H9 (cell line): Measurements from ENCODE around the gene TRANK1. TPM values are rescaled to one million over a fixed set of nuclear protein-coding genes. Genes with fewer than 3 reads are reported as not detected.

ENCODE experiments used
- DNase-seq: peaks from one replicate; pipeline ENCODE4 v3.0.0-alpha.2; 2017
- H2AFZ ChIP-seq: one replicate; pipeline ENCODE4 v1.6.1; 2013; ENCODE audit warnings: mild to moderate bottlenecking, low read length, control low read depth, moderate library complexity
- H2AK5ac ChIP-seq: 2 replicates; pipeline ENCODE4 v1.6.1; 2013; ENCODE audit warnings: low read length, control low read depth, mixed read lengths; ENCODE audit not compliant: insufficient read length
- H2BK120ac ChIP-seq: one replicate; pipeline ENCODE4 v1.6.1; 2013; ENCODE audit warnings: low read depth, mild to moderate bottlenecking, low read length, control low read depth, inconsistent platforms; ENCODE audit not compliant: poor library complexity, severe bottlenecking
- H2BK12ac ChIP-seq: 2 replicates; pipeline ENCODE4 v1.6.1; 2013; ENCODE audit warnings: low read length, control low read depth, mixed read lengths, low read depth; ENCODE audit not compliant: insufficient read length
- H2BK15ac ChIP-seq: 2 replicates; pipeline ENCODE4 v1.6.1; 2013; ENCODE audit warnings: low read depth, low read length, control low read depth
- H2BK20ac ChIP-seq: one replicate; pipeline ENCODE4 v1.6.1; 2013; ENCODE audit warnings: low read depth, mild to moderate bottlenecking, low read length, control low read depth, inconsistent platforms; ENCODE audit not compliant: poor library complexity, severe bottlenecking
- H2BK5ac ChIP-seq: 2 replicates; pipeline ENCODE4 v1.6.1; 2013; ENCODE audit warnings: low read length, control low read depth, mixed read lengths; ENCODE audit not compliant: insufficient read length
- H3K14ac ChIP-seq: 2 replicates; pipeline ENCODE4 v1.6.1; 2013; ENCODE audit warnings: low read length, control low read depth; ENCODE audit not compliant: insufficient read depth
- H3K18ac ChIP-seq: 2 replicates; pipeline ENCODE4 v1.6.1; 2013; ENCODE audit warnings: low read depth, mild to moderate bottlenecking, mixed read lengths, low read length, control low read depth; ENCODE audit not compliant: insufficient read length
- H3K23ac ChIP-seq: 2 replicates; pipeline ENCODE4 v1.6.1; 2013; ENCODE audit warnings: low read length, control low read depth, mixed read lengths, low read depth; ENCODE audit not compliant: insufficient read length
- H3K23me2 ChIP-seq: 2 replicates; pipeline ENCODE4 v1.6.1; 2013; ENCODE audit warnings: low read depth, mild to moderate bottlenecking, mixed read lengths, low read length, control low read depth; ENCODE audit not compliant: insufficient read length, poor library complexity, severe bottlenecking
- H3K27ac ChIP-seq: 2 replicates; pipeline ENCODE4 v1.5.1; 2013; ENCODE audit warnings: low read length, control low read depth, mixed read lengths, low read depth; ENCODE audit not compliant: insufficient read length
- H3K27me3 ChIP-seq: 2 replicates; pipeline ENCODE4 v1.6.1; 2013; ENCODE audit warnings: low read length, control low read depth, inconsistent platforms; ENCODE audit not compliant: insufficient read depth
- H3K4ac ChIP-seq: 2 replicates; pipeline ENCODE4 v1.6.1; 2013; ENCODE audit warnings: low read depth, mild to moderate bottlenecking, control low read depth, inconsistent platforms, low read length, moderate library complexity
- H3K4me1 ChIP-seq: 2 replicates; pipeline ENCODE4 v1.6.1; 2013; ENCODE audit warnings: low read length, control low read depth, inconsistent platforms; ENCODE audit not compliant: insufficient read depth
- H3K4me2 ChIP-seq: 2 replicates; pipeline ENCODE4 v1.6.1; 2013; ENCODE audit warnings: low read length, control low read depth, mixed read lengths; ENCODE audit not compliant: insufficient read length, insufficient read depth
- H3K56ac ChIP-seq: 2 replicates; pipeline ENCODE4 v1.6.1; 2013; ENCODE audit warnings: low read depth, mild to moderate bottlenecking, mixed read lengths, low read length, control low read depth; ENCODE audit not compliant: insufficient read length
- H3K79me1 ChIP-seq: 2 replicates; pipeline ENCODE4 v1.6.1; 2013; ENCODE audit warnings: low read depth, mild to moderate bottlenecking, moderate library complexity, low read length, control low read depth, inconsistent platforms; ENCODE audit not compliant: insufficient read depth, poor library complexity, severe bottlenecking
- H3K79me2 ChIP-seq: 2 replicates; pipeline ENCODE4 v1.6.1; 2013; ENCODE audit warnings: low read length, control low read depth, inconsistent platforms; ENCODE audit not compliant: insufficient read depth
- H3K9ac ChIP-seq: 2 replicates; pipeline ENCODE4 v1.6.1; 2013; ENCODE audit warnings: low read length, control low read depth, mixed read lengths; ENCODE audit not compliant: insufficient read length; ENCODE audit errors: extremely low read depth
- H3K9me3 ChIP-seq: one replicate; pipeline ENCODE4 v1.6.1; 2013; ENCODE audit warnings: low read depth, low read length, inconsistent platforms; ENCODE audit not compliant: control insufficient read depth
- H3T11ph ChIP-seq: one replicate; pipeline ENCODE4 v1.6.1; 2013; ENCODE audit warnings: mild to moderate bottlenecking, low read length, control low read depth, inconsistent platforms
- H4K20me1 ChIP-seq: one replicate; pipeline ENCODE4 v1.6.1; 2013; ENCODE audit not compliant: control insufficient read depth, insufficient read length, insufficient read depth
- H4K5ac ChIP-seq: 2 replicates; pipeline ENCODE4 v1.6.1; 2013; ENCODE audit warnings: low read depth, mild to moderate bottlenecking, mixed read lengths, low read length, control low read depth; ENCODE audit not compliant: insufficient read length
- H4K8ac ChIP-seq: replicated peaks from 2 replicates; pipeline ENCODE4 v1.6.1; 2013; ENCODE audit warnings: low read length, control low read depth, mixed read lengths, low read depth; ENCODE audit not compliant: insufficient read length
- H4K91ac ChIP-seq: 2 replicates; pipeline ENCODE4 v1.6.1; 2013; ENCODE audit warnings: low read depth, mild to moderate bottlenecking, moderate library complexity, mixed read lengths, low read length, control low read depth; ENCODE audit not compliant: insufficient read length
- H3K27ac Mint-ChIP-seq, 3 experiments: 2 replicates in 2 of 3; 3 replicates in 1 of 3; pipeline ENCODE4 v1.8.0; 2020 to 2021; ENCODE audit warnings: mixed read lengths in 3 of 3, mild to moderate bottlenecking in 1 of 3, moderate library complexity in 1 of 3
- H3K27me3 Mint-ChIP-seq: 2 replicates; pipeline ENCODE4 v1.8.0; 2021; ENCODE audit warnings: low read depth, mild to moderate bottlenecking, moderate library complexity, mixed read lengths
- H3K36me3 Mint-ChIP-seq, 3 experiments: 2 replicates in 2 of 3; 3 replicates in 1 of 3; pipeline ENCODE4 v1.8.0; 2020 to 2021; ENCODE audit warnings: low read depth in 3 of 3, mixed read lengths in 3 of 3; ENCODE audit not compliant: insufficient read depth in 1 of 3
- H3K4me1 Mint-ChIP-seq, 2 experiments: 2 replicates each; pipeline ENCODE4 v1.8.0; 2020; ENCODE audit warnings: mixed read lengths in 2 of 2
- H3K4me3 Mint-ChIP-seq, 2 experiments: 2 replicates in 1 of 2; 3 replicates in 1 of 2; pipeline ENCODE4 v1.8.0; 2020 to 2021; ENCODE audit warnings: mild to moderate bottlenecking in 2 of 2, mixed read lengths in 2 of 2, moderate library complexity in 1 of 2
- H3K9me3 Mint-ChIP-seq, 2 experiments: 2 replicates in 1 of 2; 3 replicates in 1 of 2; pipeline ENCODE4 v1.8.0; 2020; ENCODE audit warnings: mild to moderate bottlenecking in 2 of 2, mixed read lengths in 2 of 2, moderate library complexity in 1 of 2
- WGBS: extraction: QIAGEN DNeasy Blood & Tissue Kit; methylation state at CpG from one replicate; pipeline ENCODE4 v1.1.7; 2013; ENCODE audit warnings: missing lambda C conversion rate, low lambda C conversion rate, mixed read lengths; ENCODE audit not compliant: insufficient read length; ENCODE audit errors: extremely low coverage; 5-methylcytosine and 5-hydroxymethylcytosine counted together
- total RNA-seq: library from RNA; stranded (reverse); gene quantifications from 2 replicates; pipeline ENCODE4 v1.2.1, GENCODE V29; 2021
- TF ChIP-seq, protein P1 (sequence below): fragments of 200-600 bp; sonication (generic); conservative IDR thresholded peaks from 3 replicates; pipeline ENCODE4 v1.8.0; 2021; ENCODE audit warnings: antibody characterized with exemption, mild to moderate bottlenecking

TRANK1 gene
- total RNA-seq, 1 experiment from 2014 or later: 5.9 TPM

DNA sequence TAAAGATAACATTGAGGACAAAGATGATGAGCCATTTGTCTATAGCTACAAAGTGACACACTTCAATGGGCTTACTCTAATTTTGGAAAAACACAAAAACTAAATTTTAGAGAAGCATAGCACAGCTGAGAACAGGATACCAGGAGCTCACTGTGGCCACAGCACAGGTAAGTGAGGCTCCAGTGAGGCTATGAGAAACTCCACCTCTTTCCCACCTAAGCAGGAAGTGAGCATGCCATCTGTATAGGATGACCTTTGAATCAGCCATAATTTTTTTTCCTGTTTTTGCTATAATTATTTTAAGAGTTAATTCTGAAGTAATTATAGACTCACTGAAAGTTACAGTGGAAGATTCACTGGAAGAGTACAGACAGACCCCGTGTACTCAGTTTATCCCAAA is 98.4 kb downstream of the TRANK1 start:
- no peak overlapping the region for H3K18ac ChIP-seq
- H3K27me3 ChIP-seq: no peaks in the 10 kb centered on the region
- no peak overlapping the region for H2BK15ac ChIP-seq
- DNase-seq: no peak
- no peak overlapping the region for H2BK120ac ChIP-seq
- Mint-ChIP-seq H3K27me3 (no peaks in the 10 kb centered on the region), H3K9me3 (peaks cover 6 to 7% of the 10 kb centered on the region in 2 experiments; a peak in 4 of 5 replicates), H3K36me3 (peaks cover 7 to 18% (median 13%) of the 10 kb centered on the region in 3 experiments), H3K4me1 (peaks cover 4% of the 10 kb centered on the region in 2 experiments; a peak in 3 of 4 replicates), H3K4me3 (no peak overlapping the region), H3K27ac (no peak overlapping the region)
- H4K91ac ChIP-seq: no peak overlapping the region
- H4K5ac ChIP-seq: no peak overlapping the region
- TF ChIP-seq, protein P1, sequence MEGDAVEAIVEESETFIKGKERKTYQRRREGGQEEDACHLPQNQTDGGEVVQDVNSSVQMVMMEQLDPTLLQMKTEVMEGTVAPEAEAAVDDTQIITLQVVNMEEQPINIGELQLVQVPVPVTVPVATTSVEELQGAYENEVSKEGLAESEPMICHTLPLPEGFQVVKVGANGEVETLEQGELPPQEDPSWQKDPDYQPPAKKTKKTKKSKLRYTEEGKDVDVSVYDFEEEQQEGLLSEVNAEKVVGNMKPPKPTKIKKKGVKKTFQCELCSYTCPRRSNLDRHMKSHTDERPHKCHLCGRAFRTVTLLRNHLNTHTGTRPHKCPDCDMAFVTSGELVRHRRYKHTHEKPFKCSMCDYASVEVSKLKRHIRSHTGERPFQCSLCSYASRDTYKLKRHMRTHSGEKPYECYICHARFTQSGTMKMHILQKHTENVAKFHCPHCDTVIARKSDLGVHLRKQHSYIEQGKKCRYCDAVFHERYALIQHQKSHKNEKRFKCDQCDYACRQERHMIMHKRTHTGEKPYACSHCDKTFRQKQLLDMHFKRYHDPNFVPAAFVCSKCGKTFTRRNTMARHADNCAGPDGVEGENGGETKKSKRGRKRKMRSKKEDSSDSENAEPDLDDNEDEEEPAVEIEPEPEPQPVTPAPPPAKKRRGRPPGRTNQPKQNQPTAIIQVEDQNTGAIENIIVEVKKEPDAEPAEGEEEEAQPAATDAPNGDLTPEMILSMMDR: no peak
- H4K20me1 ChIP-seq: no peaks in the 10 kb centered on the region
- H3K4me2 ChIP-seq: no peak overlapping the region
- no peak overlapping the region for H2AFZ ChIP-seq
- no peak overlapping the region for H2BK5ac ChIP-seq
- no peaks in the 10 kb centered on the region for H3K9me3 ChIP-seq
- no peak overlapping the region for H3K9ac ChIP-seq
- H3K23ac ChIP-seq: no peak overlapping the region
- H2BK12ac ChIP-seq: no peak overlapping the region
- no peak overlapping the region for H2BK20ac ChIP-seq
- H3K56ac ChIP-seq: no peak overlapping the region
- H3K4ac ChIP-seq: no peak overlapping the region
- no peaks in the 10 kb centered on the region for H3K23me2 ChIP-seq
- H4K8ac ChIP-seq: no peak overlapping the region
- no peak overlapping the region for H2AK5ac ChIP-seq
- H3K79me1 ChIP-seq: no peaks in the 10 kb centered on the region
- H3K4me1 ChIP-seq: no peaks in the 10 kb centered on the region; the same call in 1 of the 2 replicates
- H3K79me2 ChIP-seq: no peaks in the 10 kb centered on the region
- no CpG with 5 or more reads among the region's 1 CpG for WGBS
- H3K27ac ChIP-seq: no peak overlapping the region
- no peak overlapping the region for H3K14ac ChIP-seq
- no peak overlapping the region for H3T11ph ChIP-seq
